ENCODE data around the gene IRAK3.

GRCh38 chr12:66290716-66291200 is 101.7 kb downstream of the IRAK3 start:
- no peak for TF ChIP-seq EP300 (conservative IDR thresholded peaks at IDR 0.05; ENCODE audit: poor library complexity, severe bottlenecking)
- no peak for TF ChIP-seq REST (IDR thresholded peaks at IDR 0.05; ENCODE audit: borderline replicate concordance)
- TF ChIP-seq SMC3 (conservative IDR thresholded peaks at IDR 0.05; ENCODE audit: poor library complexity) = no peak
- no peak for TF ChIP-seq CTCF (IDR thresholded peaks at IDR 0.05; ENCODE audit: poor library complexity, severe bottlenecking)
- no peak for TF ChIP-seq EZH2 (IDR thresholded peaks at IDR 0.05; ENCODE audit: borderline replicate concordance, insufficient read depth, low read length, poor library complexity, severe bottlenecking)
- TF ChIP-seq POLR2AphosphoS5 (IDR thresholded peaks at IDR 0.05) = no peak
- no peak for TF ChIP-seq RAD21 (conservative IDR thresholded peaks at IDR 0.05)
- no peak for TF ChIP-seq MXI1 (conservative IDR thresholded peaks at IDR 0.05; ENCODE audit: poor library complexity, severe bottlenecking)
